Inflammatory macrophage treated with lipopolysaccharide for 1 hour (primary cell): Measurements from ENCODE around the gene KIF4B.
A peak's percentile ranks its signal among the peaks of the same experiment; 100 is the strongest.
"Not testable (repeated sequence)": the region's sequence is repeated elsewhere in the genome, so short reads cannot be mapped to it uniquely, and the experiment has no call there.

ENCODE experiments used
- DNase-seq, 2 donors: peaks; one replicate each; pipeline ENCODE4 v3.0.0-alpha.2; 2020 to 2022

KIF4B gene

GRCh38 chr5:155006265-155006664 is 7.3 kb upstream of the KIF4B start:
- DNase-seq, result not testable (repeated sequence)

GRCh38 chr5:155008669-155009068 is 4.9 kb upstream of the KIF4B start:
- no peak for DNase-seq

GRCh38 chr5:155010881-155011280 is 2.7 kb upstream of the KIF4B start:
- DNase-seq, result no peak

- no peak for DNase-seq
Observed at GRCh38 chr5:155015239-155015638, 1.7 kb downstream of the KIF4B start.

- DNase-seq, result no peak
Observed at GRCh38 chr5:155017610-155018009, 4.1 kb downstream of the KIF4B start.

- no peak for DNase-seq
Observed at GRCh38 chr5:155019601-155020226, 6.2 kb downstream of the KIF4B start.

GRCh38 chr5:155021842-155022241 is 8.3 kb downstream of the KIF4B start:
- no peak for DNase-seq

- no peak for DNase-seq
Observed at GRCh38 chr5:155023320-155023719, 9.8 kb downstream of the KIF4B start.

- peak; percentile 10 to 60 for DNase-seq
Observed at GRCh38 chr5:155024015-155024414, 10.5 kb downstream of the KIF4B start.

GRCh38 chr5:155025895-155026294 is 12.3 kb downstream of the KIF4B start:
- no peak for DNase-seq

- DNase-seq, result no peak
Observed at GRCh38 chr5:155027993-155028629, 14.6 kb downstream of the KIF4B start.

GRCh38 chr5:155029240-155029639 is 15.7 kb downstream of the KIF4B start:
- no peak for DNase-seq

GRCh38 chr5:155034145-155034744 is 20.7 kb downstream of the KIF4B start:
- DNase-seq, result not testable (repeated sequence)

- not testable (repeated sequence) for DNase-seq
Observed at GRCh38 chr5:155035087-155035486, 21.5 kb downstream of the KIF4B start.

- no peak for DNase-seq
Observed at GRCh38 chr5:155040984-155041653, 27.6 kb downstream of the KIF4B start.

- no peak for DNase-seq
Observed at GRCh38 chr5:155044591-155044990, 31.0 kb downstream of the KIF4B start.

- no peak for DNase-seq
Observed at GRCh38 chr5:155046591-155046990, 33.0 kb downstream of the KIF4B start.

GRCh38 chr5:155047818-155048217 is 34.3 kb downstream of the KIF4B start:
- no peak for DNase-seq

- no peak for DNase-seq
Observed at GRCh38 chr5:155049569-155050383, 36.2 kb downstream of the KIF4B start.

GRCh38 chr5:155050384-155051019 is 36.9 kb downstream of the KIF4B start:
- no peak for DNase-seq

- DNase-seq, result no peak
Observed at GRCh38 chr5:155052532-155052931, 39.0 kb downstream of the KIF4B start.

GRCh38 chr5:155053501-155053900 is 39.9 kb downstream of the KIF4B start:
- DNase-seq, result no peak
